Mucosa of descending colon (tissue), 3 donors: ENCODE measurements around the gene NFATC4. TPM values are rescaled to one million over a fixed set of nuclear protein-coding genes. Genes with fewer than 3 reads are reported as not detected.

Experiments
- ATAC-seq: fragments of 200-7000 bp; cut with Tn5 transposase; one replicate; pipeline ENCODE4 v1.9.1; 2020; ENCODE audit warnings: mild to moderate bottlenecking, moderate library complexity
- DNase-seq, 3 donors: peaks; one replicate each; pipeline ENCODE4 v3.0.0-alpha.2; 2020
- H3K36me3 ChIP-seq: fragments of 200-600 bp; one replicate; pipeline ENCODE4 v1.8.0; 2021; ENCODE audit warnings: low read depth, mild to moderate bottlenecking
- H3K4me1 ChIP-seq: fragments of 200-600 bp; one replicate; pipeline ENCODE4 v1.8.0; 2021; ENCODE audit warnings: low read depth, mild to moderate bottlenecking
- H3K4me3 ChIP-seq: fragments of 200-600 bp; one replicate; pipeline ENCODE4 v1.8.0; 2021; ENCODE audit warnings: mild to moderate bottlenecking
- H3K9me3 ChIP-seq: fragments of 200-600 bp; one replicate; pipeline ENCODE4 v1.8.0; 2021; ENCODE audit warnings: mild to moderate bottlenecking
- intact Hi-C, 2 donors: fragments of 100-400 bp; cut with DNase I in 1 of 2; cut with micrococcal nuclease in 1 of 2; formaldehyde crosslinking; loops; one replicate each; pipeline versions ENCODE4 v1.11.0 to v1.11.1; 2022; cut with DNase I, micrococcal nuclease
- total RNA-seq, 3 donors: library from RNA; stranded (reverse); fragmentation: NEBNext Ultra II Directional in 2 of 3; extraction: Animal tissue kit (Norgen Biotek cat#: 25700) in 2 of 3; gene quantifications; one replicate each; pipeline versions ENCODE4 v1.2.1 to v1.2.4, GENCODE V29; 2021 to 2023
- TF ChIP-seq, protein P1 (sequence below): fragments of 200-600 bp; IDR thresholded peaks from one replicate; pipeline ENCODE4 v1.8.0; 2022; ENCODE audit warnings: antibody characterized with exemption, mild to moderate bottlenecking
- donor health status: DM: no; HTN: no; CAD: no; lungs with moderate emphysema.
- donor health status: DM: no; HTN: no; CAD: no.
- donor health status: DM: no; HTN: yes; CAD: no.

NFATC4 gene
- total RNA-seq, 3 donors from 2014 or later = 11.9 to 112 (median 25.2) TPM

DNA sequence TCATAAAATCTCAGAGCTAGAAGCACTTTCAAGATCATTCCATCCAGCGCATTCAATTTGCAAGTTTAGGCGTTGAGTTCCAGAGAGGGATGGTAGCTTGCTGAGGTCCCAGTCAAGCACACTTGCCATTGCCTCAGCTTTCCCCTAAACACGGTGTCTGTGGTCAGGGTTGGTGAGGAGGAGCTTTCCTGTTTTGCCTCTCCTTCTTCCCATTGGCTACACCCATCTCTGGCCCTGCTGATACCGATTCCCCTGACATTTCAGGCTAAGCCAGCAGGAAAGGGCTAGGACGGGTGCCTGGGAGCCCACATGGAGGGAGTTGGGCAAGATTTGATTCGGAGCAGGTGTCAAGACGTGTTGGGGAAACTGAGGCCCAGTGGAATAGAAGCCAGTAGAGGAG, 9.1 kb downstream of the NFATC4 start:
- DNase-seq (no peak), ATAC-seq (no peak)
- TF ChIP-seq, protein P1, sequence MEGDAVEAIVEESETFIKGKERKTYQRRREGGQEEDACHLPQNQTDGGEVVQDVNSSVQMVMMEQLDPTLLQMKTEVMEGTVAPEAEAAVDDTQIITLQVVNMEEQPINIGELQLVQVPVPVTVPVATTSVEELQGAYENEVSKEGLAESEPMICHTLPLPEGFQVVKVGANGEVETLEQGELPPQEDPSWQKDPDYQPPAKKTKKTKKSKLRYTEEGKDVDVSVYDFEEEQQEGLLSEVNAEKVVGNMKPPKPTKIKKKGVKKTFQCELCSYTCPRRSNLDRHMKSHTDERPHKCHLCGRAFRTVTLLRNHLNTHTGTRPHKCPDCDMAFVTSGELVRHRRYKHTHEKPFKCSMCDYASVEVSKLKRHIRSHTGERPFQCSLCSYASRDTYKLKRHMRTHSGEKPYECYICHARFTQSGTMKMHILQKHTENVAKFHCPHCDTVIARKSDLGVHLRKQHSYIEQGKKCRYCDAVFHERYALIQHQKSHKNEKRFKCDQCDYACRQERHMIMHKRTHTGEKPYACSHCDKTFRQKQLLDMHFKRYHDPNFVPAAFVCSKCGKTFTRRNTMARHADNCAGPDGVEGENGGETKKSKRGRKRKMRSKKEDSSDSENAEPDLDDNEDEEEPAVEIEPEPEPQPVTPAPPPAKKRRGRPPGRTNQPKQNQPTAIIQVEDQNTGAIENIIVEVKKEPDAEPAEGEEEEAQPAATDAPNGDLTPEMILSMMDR = no peak
- Histone ChIP-seq H3K4me3 (no peak overlapping the region), H3K36me3 (no peaks in the 10 kb centered on the region), H3K4me1 (no peaks in the 10 kb centered on the region), H3K9me3 (no peaks in the 10 kb centered on the region)
- intact Hi-C loops = no loop called here

DNA sequence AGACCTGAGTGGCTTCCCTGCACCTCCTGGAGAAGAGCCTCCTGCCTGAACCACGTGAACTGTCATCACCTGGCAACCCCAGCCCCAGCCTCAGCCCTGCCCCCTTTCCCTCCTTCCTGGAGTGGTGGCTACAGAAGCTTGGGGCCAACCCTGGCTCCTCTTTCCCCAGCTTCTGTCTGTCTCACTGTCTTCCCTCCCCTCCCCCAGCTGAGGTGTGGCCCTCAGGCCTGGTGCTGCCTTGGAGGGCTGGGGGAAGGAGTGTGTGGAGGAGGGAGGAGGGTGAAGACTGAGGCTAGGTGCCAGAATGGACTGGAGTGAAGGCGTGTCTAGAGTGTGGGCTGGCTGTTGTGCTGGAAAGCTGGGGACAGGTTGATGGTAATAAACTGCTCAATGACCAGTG, 9.7 kb downstream of the NFATC4 start:
- ATAC-seq (peak; percentile 53), DNase-seq (peak in 1 of 3 donors; percentile 40)
- no peaks in the 10 kb centered on the region for H3K4me1 ChIP-seq
- no peaks in the 10 kb centered on the region for H3K9me3 ChIP-seq
- H3K36me3 ChIP-seq = no peaks in the 10 kb centered on the region
- intact Hi-C loops = no loop called here
- H3K4me3 ChIP-seq = no peak overlapping the region
- TF ChIP-seq, protein P1 = no peak

DNA sequence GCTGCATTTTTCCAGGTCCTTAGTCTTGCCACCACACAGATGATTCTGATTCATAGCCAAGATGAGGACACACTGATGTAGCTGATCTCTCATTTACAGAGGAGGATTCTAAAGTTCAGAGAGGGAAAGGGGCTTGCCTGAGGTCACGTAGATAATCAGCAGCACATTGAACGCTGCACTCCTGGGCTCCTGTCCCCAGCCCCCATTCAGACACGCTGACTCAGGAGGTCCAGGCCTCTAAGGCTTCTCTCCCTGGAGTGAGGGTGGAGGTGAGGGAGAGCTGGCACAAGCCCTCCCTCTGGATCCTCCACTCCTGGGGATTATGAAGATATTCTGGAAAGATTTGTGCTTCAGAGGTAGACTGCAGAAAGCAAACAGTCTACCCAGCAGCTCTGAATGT, 10.3 kb downstream of the NFATC4 start:
- no peaks in the 10 kb centered on the region for H3K4me1 ChIP-seq
- intact Hi-C loops = no loop called here
- H3K36me3 ChIP-seq = no peaks in the 10 kb centered on the region
- TF ChIP-seq, protein P1 = no peak
- H3K4me3 ChIP-seq = no peak overlapping the region
- no peaks in the 10 kb centered on the region for H3K9me3 ChIP-seq
- DNase-seq (no peak), ATAC-seq (no peak)

DNA sequence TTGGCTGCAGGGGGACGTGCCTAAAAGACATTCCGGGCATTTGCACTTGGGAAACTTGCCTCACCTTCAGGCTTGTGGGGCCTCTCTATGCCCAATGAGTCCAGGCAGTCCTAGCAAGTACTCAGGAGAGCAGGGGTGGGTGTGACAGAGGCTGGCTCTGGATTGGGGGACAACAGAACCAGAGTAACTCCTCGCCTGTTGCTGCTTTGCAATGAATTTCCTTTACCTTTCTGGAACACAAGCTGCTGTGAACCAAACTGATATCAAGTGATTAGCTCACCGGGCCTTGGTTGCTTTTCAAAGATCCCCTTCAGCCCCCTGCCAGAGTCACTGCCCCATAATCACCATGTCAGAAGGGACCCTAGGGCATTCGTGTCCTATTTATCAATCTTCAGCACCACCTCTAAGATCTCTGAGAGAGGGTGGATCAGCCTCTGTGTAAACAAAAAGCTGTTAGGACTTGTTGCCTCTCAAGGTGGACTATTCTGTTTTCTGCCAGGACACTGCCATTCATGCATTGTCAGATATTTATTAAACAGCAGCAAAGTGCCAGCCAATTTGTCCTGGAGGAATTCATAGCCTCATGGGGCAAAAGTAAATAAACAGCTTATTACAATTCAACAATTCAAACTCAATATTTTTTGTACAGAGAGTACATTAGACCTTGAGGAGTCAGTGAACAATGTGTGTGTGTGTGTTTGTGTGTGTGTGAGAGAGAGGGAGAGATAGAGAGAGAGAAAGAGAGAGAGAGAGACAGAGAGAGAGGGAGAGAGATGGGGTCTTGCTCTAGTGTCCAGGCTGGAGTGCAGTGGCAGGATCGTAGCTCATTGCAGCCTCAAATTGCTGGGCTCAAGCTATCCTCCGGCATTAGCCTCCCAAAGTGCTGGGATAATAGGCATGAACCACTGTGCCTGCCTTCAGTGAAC, 11.3 kb downstream of the NFATC4 start:
- Histone ChIP-seq H3K36me3 (no peaks in the 10 kb centered on the region), H3K9me3 (no peaks in the 10 kb centered on the region), H3K4me1 (no peaks in the 10 kb centered on the region), H3K4me3 (no peak overlapping the region)
- intact Hi-C loops = no loop called here
- DNase-seq (no peak), ATAC-seq (no peak)
- TF ChIP-seq, protein P1 = no peak

DNA sequence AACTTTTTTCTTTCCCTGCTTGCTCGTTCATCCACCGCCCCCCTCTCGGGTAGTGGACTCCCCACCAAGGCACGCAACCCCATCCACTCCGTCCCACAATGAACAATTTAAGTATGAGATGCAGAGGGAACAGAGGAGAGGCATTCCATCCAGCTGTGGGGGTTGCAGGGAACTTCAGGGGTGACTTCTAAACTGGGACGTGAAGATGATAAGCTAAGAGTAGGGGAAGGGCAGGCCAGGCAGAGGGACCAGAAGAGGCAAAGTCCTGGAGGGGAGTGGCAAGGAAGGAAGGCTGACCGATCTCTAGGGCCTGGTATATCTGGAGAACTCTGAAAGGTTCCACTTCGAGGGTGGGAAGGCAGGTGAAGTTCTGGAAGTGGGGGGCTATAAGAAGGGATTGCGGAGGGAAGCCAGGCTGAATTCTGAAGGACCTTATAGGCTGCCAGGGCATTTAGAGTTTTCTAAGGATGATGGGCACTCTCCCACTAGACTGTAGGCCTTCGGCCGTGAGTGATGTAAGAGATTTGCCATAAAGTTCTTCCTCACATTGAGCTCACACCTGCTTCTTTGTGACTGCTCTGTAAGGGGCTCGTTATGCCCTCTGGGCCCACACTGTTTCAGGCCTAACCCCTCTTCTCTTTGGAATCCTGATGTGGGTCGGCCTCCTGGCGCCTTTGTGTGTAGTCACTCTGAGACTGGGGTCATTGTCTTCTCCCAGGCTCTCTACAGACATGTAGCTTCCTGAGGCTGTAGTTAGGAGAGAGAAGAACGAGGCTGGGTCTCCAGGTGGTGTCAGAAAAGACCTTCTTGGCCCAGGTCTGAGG, 12.1 kb downstream of the NFATC4 start:
- intact Hi-C loops = no loop called here
- ATAC-seq = no peak

More for the DNA sequence above, 12.1 kb downstream of the NFATC4 start:
- DNase-seq = no peak
- Histone ChIP-seq H3K36me3 (no peaks in the 10 kb centered on the region), H3K4me1 (no peaks in the 10 kb centered on the region), H3K4me3 (no peak overlapping the region), H3K9me3 (no peaks in the 10 kb centered on the region)
- TF ChIP-seq, protein P1 = no peak
